HG03196 (cell line): ENCODE data around the gene DMBT1.

ENCODE experiments used
- ATAC-seq: cut with Tn5 transposase; IDR thresholded peaks from one replicate; pipeline ENCODE4 v1.9.1; 2021; ENCODE audit not compliant: unreplicated experiment

The DMBT1 gene

DNA sequence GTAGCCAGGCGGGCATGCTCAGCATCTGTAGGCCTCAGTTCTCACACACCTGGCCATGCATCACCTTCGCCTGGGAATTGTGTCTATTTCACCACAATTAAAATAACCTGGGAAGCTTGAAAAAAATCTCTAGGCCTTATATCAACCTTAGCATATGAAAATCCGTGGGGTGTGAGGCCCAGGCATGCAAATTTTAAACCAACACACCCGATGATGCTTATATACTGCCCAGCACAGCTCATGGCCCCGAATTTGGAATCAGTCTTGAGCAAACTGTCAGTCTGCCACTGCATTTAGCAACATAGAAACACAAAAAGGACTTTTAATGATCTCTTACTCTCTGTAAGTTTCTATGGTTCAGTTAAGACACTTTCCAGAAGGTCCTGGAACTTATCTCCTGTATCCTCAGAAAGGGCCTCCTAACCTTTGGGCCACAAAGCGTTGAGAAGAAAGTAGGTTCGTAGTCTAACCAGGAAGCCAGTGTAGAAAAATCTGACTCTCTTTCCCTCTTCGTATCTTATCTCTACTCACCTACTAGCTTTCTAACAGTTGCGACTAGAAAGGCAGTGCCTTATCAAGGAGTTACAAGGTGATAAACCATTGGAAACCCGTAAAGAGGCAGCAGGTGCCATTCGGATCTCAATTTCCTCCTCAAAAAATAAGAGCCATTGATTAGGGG, 12.0 kb upstream of the DMBT1 start:
- ATAC-seq: no peak

- no peak for ATAC-seq
Measured at GRCh38 chr10:122549636-122550035, 10.9 kb upstream of the DMBT1 start.

DNA sequence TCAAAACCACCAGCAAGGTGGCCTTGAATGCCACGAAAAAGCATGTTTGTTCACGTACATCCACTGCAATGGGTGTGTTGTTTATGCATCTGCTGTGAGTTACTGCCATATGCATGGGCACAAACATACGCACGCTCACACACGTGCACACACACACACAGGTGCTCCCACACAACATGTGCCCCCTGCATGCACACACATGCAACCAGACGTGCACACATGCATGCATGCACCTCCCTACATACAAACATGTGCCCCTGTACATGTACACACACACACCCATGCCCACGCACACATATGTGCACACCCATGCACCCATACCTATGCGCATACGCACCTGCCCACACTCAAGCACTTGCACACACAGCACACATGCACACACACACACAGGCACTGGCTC, 10.1 kb upstream of the DMBT1 start:
- no peak for ATAC-seq

- ATAC-seq: no peak
Measured at GRCh38 chr10:122550983-122551382, 9.6 kb upstream of the DMBT1 start.

DNA sequence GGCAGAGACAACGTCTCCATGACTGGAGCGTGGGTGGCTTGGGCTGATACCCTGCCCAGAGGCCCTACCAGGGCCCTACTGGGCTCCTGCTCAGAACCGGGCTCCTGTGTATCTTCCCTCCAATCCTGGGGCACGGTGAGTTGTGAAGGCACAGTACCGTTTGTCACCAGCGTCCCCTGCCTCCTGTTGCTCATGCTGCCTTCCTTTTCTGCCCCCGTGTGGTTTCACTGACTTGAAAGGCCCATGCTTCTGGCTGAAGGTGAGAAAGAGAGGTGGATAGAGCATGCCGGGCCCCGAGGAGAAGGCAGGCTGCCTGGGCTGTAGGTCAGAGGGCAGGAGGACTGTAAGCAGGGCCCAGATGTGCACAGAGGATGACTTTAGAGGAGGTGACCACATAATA, 9.1 kb upstream of the DMBT1 start:
- no peak for ATAC-seq

DNA sequence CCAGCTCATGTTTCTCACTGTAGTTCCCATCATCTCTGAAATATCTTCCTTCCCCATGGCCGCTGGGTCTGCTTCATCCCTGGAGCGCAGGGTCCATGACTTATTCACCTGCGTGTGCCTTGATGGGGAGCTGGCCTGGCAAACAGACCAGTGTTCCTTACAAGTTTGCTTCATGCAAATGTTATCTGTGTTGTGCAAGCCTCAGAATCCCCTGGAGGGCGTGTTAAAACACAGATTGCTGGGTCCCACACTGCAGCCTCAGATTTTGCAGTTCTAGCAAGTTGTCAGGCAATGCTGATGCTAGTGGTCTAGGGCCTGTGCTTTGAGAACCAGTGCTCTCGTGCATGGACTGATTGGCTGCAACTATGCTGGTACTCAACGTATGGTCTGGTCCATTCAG, 7.2 kb upstream of the DMBT1 start:
- no peak for ATAC-seq

DNA sequence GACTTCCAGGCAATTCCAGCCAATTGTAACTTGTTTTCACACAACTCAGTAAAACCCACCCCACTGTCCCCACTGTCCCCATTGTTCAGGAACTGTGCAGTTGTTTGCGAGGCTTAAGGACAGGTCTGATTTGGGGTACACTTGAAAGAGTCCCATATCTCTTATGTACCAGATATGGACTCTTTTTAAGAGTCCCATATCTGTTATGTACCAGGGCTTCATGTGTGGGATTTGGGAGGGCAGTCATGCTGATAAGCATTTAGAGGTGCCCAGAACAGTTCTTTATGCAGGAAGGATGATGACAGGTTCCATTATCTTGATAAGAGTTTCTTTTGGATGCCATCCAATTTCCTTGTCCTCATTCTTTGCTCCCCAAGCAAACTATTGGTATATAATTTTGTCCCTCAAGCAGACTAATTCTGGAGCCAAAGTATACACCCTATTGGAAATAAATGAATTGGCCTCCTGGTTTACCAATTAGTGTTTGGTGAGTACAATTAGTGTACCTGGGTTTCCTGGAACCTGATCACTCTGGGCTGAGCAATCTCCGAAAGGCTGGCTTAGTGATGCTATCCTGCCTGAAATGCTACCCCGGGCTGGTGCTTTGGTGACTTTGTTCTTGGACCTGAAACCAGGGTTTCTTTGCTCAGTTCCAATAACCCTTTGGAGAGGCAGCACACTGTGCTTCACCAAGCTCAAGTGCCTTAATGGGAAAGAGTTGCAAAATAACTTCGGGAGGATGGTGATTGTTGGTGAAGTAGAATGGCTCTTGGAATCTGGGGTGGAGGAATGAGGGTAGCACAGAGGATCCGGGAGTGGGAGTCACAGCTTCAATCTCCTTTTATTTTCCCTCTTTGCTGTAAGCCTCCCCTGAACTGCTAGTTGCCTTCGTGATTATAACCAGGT, 6.2 kb upstream of the DMBT1 start:
- no peak for ATAC-seq

DNA sequence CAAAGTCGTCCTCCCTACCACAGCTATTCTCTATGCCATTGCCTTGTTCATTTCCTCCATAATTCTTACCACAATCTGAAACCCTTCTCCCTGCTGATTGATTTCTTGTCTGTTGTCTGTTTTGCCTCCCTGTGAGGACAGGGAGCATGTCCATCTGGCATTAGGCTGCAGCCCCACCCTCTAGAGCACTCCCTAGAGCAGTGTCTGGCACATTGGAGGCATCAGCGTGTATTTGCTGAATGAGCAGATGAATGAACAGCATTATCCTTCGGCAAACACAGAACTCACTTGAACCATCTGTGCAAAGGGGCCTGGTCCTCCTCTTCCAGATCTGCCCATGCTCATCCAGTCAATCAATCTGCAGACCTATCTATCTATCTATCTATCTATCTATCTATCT, 5.1 kb upstream of the DMBT1 start:
- ATAC-seq: no peak

DNA sequence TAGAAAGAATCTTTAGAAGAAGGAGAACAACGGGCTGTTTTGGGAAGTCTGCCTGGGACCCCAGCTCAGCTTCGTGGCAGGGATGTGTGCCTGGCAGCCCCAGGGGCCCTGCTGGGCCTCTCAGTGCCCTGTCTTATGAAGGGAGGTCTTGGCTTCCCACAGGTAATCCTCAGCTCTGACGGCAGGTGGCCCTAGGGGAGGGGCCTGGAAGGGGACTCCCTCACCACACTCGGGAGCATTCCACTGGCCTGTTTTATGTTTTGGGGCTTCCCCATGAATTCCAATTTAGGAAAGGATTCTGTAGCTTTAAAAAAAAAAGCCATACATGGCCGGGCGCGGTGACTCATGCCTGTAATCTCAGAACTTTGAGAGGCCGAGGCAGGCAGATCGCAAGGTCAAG, 3.0 kb upstream of the DMBT1 start:
- ATAC-seq: no peak

- no peak for ATAC-seq
Measured at GRCh38 chr10:122558452-122558851, 2.1 kb upstream of the DMBT1 start.

- ATAC-seq: no peak
Measured at GRCh38 chr10:122559228-122559627, 1.3 kb upstream of the DMBT1 start.

DNA sequence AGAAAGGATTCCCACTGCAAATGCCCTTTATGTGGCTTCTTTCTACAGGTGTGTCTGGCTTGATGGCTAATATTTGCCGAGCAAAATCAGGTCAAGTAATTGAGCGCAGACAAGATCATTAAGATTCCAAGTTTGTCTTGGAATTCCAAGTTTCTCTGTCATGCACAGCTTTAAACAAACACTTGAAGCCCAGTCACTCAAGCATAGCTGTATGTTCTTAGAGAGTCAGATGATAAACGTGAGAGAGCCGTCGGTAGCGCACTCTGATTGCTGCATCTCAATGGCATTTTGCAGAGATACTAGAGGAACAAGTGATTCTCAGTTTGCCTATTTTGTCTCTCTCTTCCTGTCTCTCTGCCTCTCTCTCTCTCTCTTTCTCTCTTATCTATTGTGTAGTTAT, 658 bp downstream of the DMBT1 start:
- ATAC-seq: no peak

- ATAC-seq: no peak
Measured at GRCh38 chr10:122561792-122562191, 1.2 kb downstream of the DMBT1 start.

DNA sequence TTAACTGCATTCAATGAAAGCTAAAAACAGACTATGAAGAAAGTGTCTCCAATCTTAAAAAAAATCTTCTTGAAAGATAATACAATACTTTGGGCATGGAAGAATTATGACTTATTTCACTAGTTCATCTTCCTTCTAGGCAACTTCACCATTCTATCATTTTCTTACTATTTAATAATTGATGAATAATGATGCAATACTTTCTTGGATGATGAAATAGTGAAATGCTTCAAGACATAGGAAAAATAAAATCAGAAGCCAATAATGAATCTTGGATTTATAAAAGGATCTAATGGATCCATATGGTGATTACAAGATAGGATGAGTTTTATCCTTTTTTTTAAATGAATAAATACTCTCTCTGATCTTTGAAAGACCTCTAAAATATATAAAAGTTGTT, 4.4 kb downstream of the DMBT1 start:
- no peak for ATAC-seq

DNA sequence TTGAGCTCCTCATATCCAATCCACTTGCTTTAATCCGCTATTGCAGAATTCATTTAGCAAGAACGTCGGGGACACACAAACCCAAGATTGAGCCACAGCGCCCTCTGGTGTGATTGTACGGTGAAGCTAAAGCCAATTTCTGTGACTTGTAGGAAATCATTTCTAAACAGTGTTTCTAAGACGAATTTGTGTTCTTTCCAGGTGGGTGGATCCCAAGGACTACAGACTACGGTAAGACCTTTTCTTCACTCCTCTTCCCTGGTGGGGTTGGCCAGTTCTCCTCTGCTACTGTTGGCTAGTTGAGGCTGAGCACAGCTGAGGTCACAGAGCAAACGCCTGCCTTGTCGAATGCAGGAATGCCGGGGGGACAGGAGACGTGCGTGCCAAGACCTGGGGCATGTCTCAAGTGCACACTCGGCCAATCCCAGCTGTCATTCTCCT, 5.2 kb downstream of the DMBT1 start:
- ATAC-seq: no peak

GRCh38 chr10:122566632-122567031, 6.1 kb downstream of the DMBT1 start:
- ATAC-seq: no peak

GRCh38 chr10:122567056-122567660, 6.6 kb downstream of the DMBT1 start:
- ATAC-seq: no peak

GRCh38 chr10:122568551-122568950, 8.0 kb downstream of the DMBT1 start:
- no peak for ATAC-seq

DNA sequence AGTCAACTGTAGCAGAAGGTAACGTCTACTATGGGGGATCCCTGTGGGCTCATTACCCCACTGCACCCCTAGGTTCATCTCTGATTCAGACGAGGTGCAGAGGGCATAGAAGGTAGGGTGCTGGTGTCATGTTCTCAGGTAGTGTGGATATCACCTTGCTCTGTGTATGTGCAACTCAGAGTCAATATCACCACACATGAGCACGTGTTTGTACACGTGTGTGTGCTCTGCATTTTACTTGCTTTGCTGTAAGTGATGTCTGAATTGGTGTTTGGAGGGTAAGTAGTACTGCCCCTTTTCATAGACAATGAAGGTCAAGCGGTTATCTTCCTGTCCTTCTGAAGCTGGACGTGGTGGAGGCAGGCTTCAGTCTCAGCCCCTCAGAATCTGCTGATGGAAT, 10.4 kb downstream of the DMBT1 start:
- no peak for ATAC-seq

- ATAC-seq: no peak
Measured at GRCh38 chr10:122571892-122572291, 11.3 kb downstream of the DMBT1 start.

- ATAC-seq: no peak
Measured at GRCh38 chr10:122575776-122576175, 15.2 kb downstream of the DMBT1 start.

DNA sequence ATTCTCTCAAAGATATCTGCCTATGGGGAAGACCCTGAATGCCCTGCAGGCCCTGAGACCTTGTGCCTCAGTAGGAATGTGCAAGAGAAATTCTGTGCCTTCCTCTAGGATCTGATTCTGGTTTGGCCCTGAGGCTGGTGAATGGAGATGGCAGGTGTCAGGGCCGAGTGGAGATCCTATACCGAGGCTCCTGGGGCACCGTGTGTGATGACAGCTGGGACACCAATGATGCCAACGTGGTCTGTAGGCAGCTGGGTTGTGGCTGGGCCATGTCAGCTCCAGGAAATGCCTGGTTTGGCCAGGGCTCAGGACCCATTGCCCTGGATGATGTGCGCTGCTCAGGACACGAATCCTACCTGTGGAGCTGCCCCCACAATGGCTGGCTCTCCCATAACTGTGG, 15.7 kb downstream of the DMBT1 start:
- ATAC-seq: no peak
